ENCODE results near the gene CFAP45.

Gene CFAP45

DNA sequence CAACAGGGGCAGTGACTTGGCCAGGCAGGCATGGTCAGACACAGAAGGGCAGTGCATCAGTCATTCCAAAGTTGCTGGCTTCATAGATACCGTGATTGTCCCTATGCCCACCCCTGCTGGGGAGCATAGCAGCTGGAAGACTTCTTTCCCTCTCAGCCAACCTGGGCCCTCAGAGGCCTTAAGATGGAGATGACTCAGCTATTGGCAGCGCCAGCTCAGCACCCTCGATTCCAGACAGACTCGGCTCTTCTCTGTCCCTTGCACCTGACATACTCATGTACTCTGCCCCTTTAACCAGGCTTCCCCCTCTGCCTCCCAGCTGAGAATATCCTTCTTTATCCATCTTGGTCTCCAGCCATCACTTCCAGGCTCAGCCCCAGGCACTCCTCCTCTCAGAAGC lies 56.5 kb downstream of the CFAP45 start:
- Mint-ChIP-seq H3K4me1 (peaks cover 15% of the 10 kb centered on the region), H3K27me3 (ENCODE audit: low read depth, poor library complexity) (peaks cover 61% of the 10 kb centered on the region), H3K9me3 (no peaks in the 10 kb centered on the region), H3K4me3 (no peak overlapping the region), H3K36me3 (ENCODE audit: low read depth) (no peaks in the 10 kb centered on the region), H3K27ac (no peak overlapping the region)
- TF ChIP-seq, protein P1, sequence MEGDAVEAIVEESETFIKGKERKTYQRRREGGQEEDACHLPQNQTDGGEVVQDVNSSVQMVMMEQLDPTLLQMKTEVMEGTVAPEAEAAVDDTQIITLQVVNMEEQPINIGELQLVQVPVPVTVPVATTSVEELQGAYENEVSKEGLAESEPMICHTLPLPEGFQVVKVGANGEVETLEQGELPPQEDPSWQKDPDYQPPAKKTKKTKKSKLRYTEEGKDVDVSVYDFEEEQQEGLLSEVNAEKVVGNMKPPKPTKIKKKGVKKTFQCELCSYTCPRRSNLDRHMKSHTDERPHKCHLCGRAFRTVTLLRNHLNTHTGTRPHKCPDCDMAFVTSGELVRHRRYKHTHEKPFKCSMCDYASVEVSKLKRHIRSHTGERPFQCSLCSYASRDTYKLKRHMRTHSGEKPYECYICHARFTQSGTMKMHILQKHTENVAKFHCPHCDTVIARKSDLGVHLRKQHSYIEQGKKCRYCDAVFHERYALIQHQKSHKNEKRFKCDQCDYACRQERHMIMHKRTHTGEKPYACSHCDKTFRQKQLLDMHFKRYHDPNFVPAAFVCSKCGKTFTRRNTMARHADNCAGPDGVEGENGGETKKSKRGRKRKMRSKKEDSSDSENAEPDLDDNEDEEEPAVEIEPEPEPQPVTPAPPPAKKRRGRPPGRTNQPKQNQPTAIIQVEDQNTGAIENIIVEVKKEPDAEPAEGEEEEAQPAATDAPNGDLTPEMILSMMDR (IDR thresholded peaks at IDR 0.05), result no peak
- DNase-seq, result no peak

DNA sequence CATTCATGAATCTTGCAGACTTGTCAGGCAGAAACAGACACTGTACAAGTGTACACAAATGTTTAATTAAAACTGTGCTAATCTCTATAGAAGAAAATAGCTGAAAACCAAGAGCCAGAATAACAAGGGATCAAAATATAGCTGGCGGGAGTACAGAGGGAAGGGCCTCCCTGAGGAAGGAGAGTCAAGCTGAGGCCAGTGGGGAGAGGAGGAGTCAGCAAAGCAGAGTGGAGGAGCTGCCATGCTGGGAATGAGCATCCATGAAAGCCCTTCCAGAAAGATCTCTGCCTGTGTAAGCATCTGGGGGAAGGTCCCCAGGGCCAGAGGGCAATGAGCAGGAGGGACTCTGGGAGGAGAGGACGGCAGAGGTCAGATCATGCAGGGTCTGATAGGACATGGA lies 58.2 kb downstream of the CFAP45 start:
- no peak for DNase-seq
- TF ChIP-seq, protein P1 (IDR thresholded peaks at IDR 0.05), result no peak
- Mint-ChIP-seq H3K27me3 (ENCODE audit: low read depth, poor library complexity) (peaks cover 55% of the 10 kb centered on the region), H3K4me3 (no peak overlapping the region), H3K27ac (no peak overlapping the region), H3K4me1 (peaks cover 15% of the 10 kb centered on the region), H3K36me3 (ENCODE audit: low read depth) (no peaks in the 10 kb centered on the region), H3K9me3 (no peaks in the 10 kb centered on the region)

DNA sequence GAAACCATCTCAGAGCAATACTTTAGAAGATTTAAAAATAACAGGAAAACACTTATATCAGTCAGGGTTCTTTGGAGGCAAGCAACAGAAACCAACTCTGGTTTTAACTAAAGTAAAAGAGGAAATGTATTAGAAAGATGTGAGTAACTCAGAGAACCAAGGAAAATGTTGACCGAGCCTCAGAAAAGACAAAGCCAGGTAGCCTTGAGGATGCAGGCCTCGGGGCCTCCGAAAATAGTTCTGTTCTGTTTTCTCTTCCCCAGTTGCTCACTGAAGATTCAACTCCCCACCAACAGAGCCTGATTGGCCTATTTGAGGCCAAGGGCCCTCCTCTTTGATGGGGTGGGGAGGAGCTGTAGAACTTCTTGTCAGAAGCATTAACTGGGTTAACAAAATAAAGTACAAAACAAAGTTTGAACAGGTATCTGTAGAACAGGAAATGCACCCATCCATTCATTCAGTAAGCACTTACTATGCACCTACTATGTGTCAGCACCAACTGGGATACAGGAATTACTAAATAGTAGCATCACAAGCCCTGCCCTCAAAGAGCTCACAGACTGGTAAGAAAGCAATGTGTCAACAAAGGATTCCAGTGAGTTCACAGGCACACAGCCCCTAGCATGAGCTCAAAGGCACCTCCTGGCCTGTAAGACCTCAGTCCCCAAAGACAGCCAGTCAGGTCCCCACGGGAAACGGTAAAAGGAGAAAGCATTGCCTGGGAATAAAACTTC lies 60.7 kb downstream of the CFAP45 start:
- H3K4me3 Mint-ChIP-seq, result no peak overlapping the region
- H3K9me3 Mint-ChIP-seq, result no peaks in the 10 kb centered on the region
- peaks cover 9% of the 10 kb centered on the region for H3K4me1 Mint-ChIP-seq
- peaks cover 41% of the 10 kb centered on the region for H3K27me3 Mint-ChIP-seq (ENCODE audit: low read depth, poor library complexity)
- TF ChIP-seq, protein P1 (IDR thresholded peaks at IDR 0.05), result no peak
- H3K36me3 Mint-ChIP-seq (ENCODE audit: low read depth), result no peaks in the 10 kb centered on the region
- H3K27ac Mint-ChIP-seq, result no peak overlapping the region
- no peak for DNase-seq

DNA sequence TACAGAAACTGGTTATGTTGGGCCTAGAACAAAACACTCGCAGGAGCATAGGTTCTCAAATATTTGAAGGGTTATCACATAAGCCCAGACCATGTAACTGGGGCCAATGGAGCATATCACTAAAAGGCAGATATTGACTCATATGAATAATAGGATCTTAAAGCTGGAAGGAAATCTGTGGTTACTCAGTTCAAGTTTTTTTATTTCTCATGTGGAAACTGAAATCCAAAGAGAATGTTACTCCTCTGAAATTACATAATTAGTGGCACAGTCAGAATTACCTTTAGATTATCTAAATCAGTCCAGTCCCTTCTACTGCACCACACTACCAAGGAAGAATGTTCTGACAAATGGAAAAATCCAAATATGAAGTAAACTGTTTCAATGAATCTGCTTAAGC lies 61.2 kb downstream of the CFAP45 start:
- peaks cover 37% of the 10 kb centered on the region for H3K27me3 Mint-ChIP-seq (ENCODE audit: low read depth, poor library complexity)
- H3K4me1 Mint-ChIP-seq, result peaks cover 9% of the 10 kb centered on the region
- H3K36me3 Mint-ChIP-seq (ENCODE audit: low read depth), result no peaks in the 10 kb centered on the region
- TF ChIP-seq, protein P1 (IDR thresholded peaks at IDR 0.05), result no peak
- no peaks in the 10 kb centered on the region for H3K9me3 Mint-ChIP-seq
- no peak overlapping the region for H3K27ac Mint-ChIP-seq
- DNase-seq, result no peak
- no peak overlapping the region for H3K4me3 Mint-ChIP-seq

DNA sequence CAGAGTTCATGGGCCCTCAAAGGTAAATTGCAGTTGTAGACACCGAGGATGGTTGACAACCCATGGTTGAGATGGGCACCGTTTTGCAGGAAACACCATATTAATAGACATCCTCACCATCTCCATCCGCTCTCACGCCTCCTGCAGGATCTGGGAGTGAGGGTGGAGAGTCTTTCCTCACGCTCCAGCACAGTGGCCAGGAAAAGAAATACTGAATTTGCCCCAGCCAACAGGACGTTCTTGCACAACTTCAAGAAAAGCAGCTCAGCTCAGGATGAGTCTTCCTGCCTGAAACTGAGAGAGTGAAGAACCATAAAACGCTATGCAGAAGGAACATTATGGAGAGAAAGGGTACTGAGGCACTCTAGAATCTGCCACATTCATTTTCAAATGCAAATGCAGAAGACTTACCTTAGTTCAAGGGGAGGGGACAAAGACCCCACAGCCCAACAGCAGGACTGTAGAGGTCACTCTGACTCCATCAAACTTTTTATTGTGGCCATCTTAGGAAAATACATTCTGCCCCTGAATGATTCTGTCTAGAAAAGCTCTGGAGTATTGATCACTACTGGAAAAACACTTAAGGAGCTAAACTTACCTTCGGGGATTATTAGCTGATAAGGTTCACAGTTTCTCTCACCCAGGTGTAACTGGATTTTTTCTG lies 64.0 kb downstream of the CFAP45 start:
- Mint-ChIP-seq H3K4me1 (no peaks in the 10 kb centered on the region), H3K4me3 (no peak overlapping the region), H3K27ac (no peak overlapping the region), H3K9me3 (no peaks in the 10 kb centered on the region), H3K27me3 (ENCODE audit: low read depth, poor library complexity) (peaks cover 31% of the 10 kb centered on the region), H3K36me3 (ENCODE audit: low read depth) (no peaks in the 10 kb centered on the region)
- no peak for DNase-seq
- TF ChIP-seq, protein P1 (IDR thresholded peaks at IDR 0.05), result no peak

DNA sequence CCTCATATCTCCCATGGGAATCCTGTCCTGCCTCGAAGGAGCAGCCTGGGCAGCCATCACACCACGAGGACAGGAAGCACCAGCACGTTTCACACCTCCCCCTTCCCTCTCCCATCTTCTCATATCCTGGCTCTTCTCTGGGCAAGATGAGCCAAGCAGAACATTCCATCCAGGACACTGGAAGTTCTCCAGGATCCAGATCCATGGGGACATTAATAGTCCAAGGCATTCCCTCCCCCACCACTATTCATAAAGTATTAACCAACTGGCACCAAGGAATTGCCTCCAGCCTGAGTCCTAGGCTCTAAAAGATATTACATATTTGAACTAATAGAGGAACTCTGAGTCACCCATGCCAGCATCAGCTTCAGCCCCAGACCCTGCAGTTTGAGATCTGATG lies 64.6 kb downstream of the CFAP45 start:
- TF ChIP-seq, protein P1 (IDR thresholded peaks at IDR 0.05), result no peak
- Mint-ChIP-seq H3K36me3 (ENCODE audit: low read depth) (no peaks in the 10 kb centered on the region), H3K27me3 (ENCODE audit: low read depth, poor library complexity) (peaks cover 36% of the 10 kb centered on the region), H3K4me3 (no peak overlapping the region), H3K27ac (no peak overlapping the region), H3K4me1 (no peaks in the 10 kb centered on the region), H3K9me3 (no peaks in the 10 kb centered on the region)
- DNase-seq, result no peak

Measured in nephron progenitor cell (in vitro differentiated cells).